Measurements from ENCODE around the gene FBLN1.

DNA sequence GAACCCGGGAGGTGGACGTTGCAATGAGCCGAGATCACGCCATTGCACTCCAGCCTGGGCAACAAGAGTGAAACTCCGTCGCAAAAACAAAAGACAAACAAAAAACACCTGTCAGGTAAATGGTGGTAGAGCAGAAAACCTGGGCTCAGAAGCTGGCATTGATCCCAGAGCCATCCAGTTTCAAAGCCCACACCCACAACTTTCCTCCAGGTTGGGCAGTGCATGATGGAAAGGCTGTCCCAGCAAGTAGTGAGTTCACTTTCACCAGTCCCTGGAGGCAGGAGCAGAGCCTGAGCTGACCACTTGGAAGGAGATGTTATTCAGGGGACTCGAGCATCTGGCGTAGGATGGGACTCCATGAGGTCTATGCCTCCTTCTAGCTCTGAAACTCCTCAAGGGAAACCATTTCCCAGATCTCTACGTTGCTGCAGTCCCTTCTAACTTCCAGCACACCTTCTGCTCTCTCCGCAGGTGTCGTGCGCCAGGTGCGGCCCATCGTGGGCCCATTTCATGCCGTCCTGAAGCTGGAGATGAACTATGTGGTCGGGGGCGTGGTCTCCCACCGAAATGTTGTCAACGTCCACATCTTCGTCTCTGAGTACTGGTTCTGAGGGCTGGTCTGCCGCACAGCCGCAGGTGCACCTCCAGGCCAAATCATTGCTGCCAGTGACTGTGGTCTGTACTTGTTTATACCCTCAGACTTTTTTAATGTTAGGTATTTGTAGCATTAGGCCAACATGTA is 97.3 kb downstream of the FBLN1 start:
- TF ChIP-seq CTCF (IDR thresholded peaks at IDR 0.05): no peak
- TF ChIP-seq POLR2A (IDR thresholded peaks at IDR 0.05): no peak
